ENCODE data around the gene JMJD4. TPM values are rescaled to one million over a fixed set of nuclear protein-coding genes. Genes with fewer than 3 reads are reported as not detected.

Gene JMJD4
- total RNA-seq, 4 donors from 2014 or later: 33.4 to 45.3 (median 40.6) TPM

DNA sequence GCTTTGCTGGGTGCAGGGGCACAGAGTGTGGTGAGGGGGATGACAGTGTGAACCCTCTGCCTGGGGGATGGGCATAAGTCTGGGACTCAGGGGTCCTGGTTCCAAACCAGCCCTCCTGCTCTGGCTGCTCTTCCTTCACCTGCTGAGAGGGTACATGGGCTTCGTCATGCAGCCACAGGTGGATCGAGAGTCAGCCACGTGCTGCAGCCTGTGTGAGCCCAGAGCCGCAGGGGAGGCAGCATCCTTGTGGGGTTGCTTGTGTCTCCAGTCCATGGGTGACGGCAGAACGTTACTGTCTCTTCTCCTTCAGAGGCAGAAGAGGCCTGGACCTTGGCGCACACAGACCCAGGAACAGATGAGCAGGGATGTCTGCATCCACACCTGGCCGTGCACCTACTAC is 12.3 kb upstream of the JMJD4 start:
- Histone ChIP-seq H3K9me3 (no peaks in the 10 kb centered on the region), H3K36me3 (peaks cover 0 to 57% (median 0%) of the 10 kb centered on the region in 3 donors), H3K4me1 (peaks cover 0 to 9% (median 1%) of the 10 kb centered on the region in 4 donors), H3K4me3 (no peak overlapping the region), H3K27me3 (no peaks in the 10 kb centered on the region), H3K27ac (no peak overlapping the region)
- no peak for TF ChIP-seq POLR2A (IDR thresholded peaks at IDR 0.05)
- TF ChIP-seq EP300 (IDR thresholded peaks at IDR 0.05): no peak
- TF ChIP-seq, protein P1, sequence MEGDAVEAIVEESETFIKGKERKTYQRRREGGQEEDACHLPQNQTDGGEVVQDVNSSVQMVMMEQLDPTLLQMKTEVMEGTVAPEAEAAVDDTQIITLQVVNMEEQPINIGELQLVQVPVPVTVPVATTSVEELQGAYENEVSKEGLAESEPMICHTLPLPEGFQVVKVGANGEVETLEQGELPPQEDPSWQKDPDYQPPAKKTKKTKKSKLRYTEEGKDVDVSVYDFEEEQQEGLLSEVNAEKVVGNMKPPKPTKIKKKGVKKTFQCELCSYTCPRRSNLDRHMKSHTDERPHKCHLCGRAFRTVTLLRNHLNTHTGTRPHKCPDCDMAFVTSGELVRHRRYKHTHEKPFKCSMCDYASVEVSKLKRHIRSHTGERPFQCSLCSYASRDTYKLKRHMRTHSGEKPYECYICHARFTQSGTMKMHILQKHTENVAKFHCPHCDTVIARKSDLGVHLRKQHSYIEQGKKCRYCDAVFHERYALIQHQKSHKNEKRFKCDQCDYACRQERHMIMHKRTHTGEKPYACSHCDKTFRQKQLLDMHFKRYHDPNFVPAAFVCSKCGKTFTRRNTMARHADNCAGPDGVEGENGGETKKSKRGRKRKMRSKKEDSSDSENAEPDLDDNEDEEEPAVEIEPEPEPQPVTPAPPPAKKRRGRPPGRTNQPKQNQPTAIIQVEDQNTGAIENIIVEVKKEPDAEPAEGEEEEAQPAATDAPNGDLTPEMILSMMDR (IDR thresholded peaks at IDR 0.05): no peak
- DNase-seq (ENCODE audit: low spot score in 2 of 2): no peak
- 77 to 97% methylated on average over 5 to 8 of the region's 8 CpGs for WGBS, 2 donors

DNA sequence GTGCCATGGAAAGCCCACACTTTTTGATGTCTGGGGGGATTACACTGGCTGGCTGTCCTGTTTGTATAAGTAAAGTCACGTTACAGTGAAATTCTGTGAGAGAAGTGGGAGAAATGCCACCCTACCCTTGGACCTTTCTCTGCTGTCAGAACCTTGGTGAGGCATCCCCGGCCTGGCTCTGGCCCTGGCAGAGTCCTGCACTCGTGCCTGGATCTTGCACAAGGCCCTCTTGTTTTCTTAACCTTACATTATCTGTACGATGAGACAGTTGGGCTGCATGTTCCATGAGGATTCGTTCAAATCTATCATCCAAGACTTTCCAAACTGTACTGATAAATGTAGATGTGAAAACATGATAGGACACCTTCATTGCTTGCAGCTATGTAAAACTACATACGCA is 11.6 kb upstream of the JMJD4 start:
- no peaks in the 10 kb centered on the region for H3K27me3 ChIP-seq
- H3K4me3 ChIP-seq: no peak overlapping the region
- no peak overlapping the region for H3K27ac ChIP-seq
- TF ChIP-seq EP300 (IDR thresholded peaks at IDR 0.05) (no peak), POLR2A (IDR thresholded peaks at IDR 0.05) (no peak)
- TF ChIP-seq, protein P1 (IDR thresholded peaks at IDR 0.05): no peak
- WGBS, 2 donors: 77 to 79% methylated on average over 6 of the region's 6 CpGs
- peaks cover 0 to 57% (median 0%) of the 10 kb centered on the region in 3 donors for H3K36me3 ChIP-seq
- peaks cover 0 to 12% (median 1%) of the 10 kb centered on the region in 4 donors for H3K4me1 ChIP-seq
- DNase-seq (ENCODE audit: low spot score in 2 of 2): no peak
- no peaks in the 10 kb centered on the region for H3K9me3 ChIP-seq

DNA sequence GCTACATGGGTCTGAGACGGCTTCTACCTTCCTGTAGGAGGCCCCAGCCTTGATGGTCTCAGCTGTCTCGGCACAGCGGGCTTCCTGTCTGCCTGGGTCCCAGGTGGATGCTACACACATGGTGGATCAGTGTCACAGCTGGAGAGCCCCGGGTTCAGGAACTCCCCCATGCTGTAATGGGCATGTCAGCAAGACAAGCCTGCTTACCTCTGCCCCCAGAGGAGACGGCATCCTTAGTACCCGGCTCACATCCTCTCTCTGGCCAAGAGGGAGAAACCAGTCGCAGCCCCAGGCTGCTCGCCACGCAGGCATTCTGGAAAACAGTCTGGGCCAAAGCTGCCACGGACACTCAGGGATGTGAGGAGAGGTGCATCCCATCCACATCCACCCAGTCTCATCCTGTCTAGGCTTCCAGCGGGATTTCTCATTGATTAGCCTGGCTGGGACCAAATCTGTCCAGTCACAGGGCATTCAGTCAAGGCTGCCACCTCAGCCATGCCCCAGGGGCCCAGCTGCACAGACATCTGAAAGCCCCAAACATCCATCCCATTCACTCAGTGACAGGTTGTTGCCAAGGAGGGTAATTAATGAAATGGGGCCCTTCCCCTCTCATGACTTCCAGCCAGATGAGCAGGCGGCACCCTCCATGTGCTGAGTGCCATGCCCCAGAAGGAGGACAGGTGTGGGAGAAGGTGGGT is 10.6 kb upstream of the JMJD4 start:
- Histone ChIP-seq H3K27me3 (no peaks in the 10 kb centered on the region), H3K36me3 (peaks cover 0 to 49% (median 0%) of the 10 kb centered on the region in 3 donors), H3K9me3 (no peaks in the 10 kb centered on the region), H3K4me3 (no peak overlapping the region), H3K4me1 (peaks cover 0 to 20% (median 1%) of the 10 kb centered on the region in 4 donors), H3K27ac (no peak overlapping the region)
- no peak for DNase-seq (ENCODE audit: low spot score in 2 of 2)
- no peak for TF ChIP-seq POLR2A (IDR thresholded peaks at IDR 0.05)
- WGBS, 2 donors: 83 to 93% methylated on average over 6 to 12 of the region's 12 CpGs

DNA sequence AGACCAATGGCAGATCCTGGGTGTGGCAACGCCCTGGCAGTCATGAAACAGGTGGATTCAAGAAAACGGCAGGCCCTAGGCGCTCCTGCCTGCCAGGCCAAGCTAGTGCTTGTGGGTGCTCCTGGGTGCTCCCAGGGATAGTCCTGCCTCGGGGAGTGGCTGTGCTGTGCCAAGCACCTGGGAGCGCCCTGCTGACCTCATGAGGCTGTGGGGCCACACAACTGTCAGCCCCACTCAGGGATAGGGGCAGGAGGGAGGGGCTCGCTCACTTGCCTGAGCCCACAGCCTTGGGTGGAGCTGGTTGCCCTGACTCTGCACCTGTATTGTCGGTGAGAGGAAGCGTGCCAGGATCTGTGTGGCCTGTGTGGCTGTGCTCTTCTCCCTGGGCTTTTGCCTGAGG is 9.6 kb upstream of the JMJD4 start:
- peaks cover 0 to 21% (median 1%) of the 10 kb centered on the region in 4 donors for H3K4me1 ChIP-seq
- 81 to 83% methylated on average over 7 to 8 of the region's 8 CpGs for WGBS, 2 donors

DNA sequence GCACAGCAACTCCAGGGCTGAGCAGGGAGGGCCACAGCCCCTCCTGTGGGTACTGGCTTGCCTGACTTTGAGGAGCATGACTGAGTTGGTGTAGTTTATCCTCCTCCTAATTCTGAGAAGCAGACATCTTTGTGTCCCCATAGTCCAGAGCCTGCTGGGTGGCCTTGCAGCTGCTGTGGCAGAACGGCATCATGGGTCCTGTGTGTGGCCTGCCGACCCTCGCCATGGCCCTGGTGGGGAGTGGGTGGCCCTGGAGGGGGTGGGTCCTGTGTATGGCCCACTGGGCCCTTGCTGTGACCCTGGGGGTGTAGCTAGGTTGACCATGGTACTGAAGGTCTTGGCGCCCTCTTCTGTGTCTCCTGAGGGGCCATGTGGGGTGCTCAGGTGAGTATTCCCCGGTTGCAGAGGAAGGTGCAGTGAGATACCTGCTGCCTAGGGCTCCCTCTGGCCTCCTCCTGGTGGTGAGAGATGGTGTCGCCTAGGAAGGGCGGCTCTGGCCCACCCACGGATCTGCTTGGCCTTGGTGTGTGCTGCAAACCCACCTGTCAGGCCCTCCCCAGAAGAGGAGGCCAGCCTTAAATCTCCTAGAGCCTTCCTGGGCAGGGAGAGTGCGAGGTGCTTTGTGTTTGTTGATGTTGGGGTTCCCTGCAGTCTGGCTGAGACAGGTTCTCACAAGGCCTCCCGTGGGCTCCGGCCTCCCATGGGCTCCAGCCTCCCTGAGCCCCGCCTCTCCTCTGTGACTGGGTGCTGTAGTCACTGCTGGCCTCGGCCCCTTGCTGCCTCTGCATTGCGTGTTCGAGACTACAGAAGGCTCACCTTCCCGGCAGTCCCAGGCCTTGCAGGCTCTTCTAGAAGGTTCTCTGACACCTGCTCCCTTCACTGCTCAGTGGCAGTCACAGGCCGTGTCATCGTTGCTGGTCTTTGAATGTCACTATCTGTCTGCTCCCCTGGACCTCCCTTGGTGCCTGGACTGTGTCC is 7.9 kb upstream of the JMJD4 start:
- Histone ChIP-seq H3K4me3 (no peak overlapping the region), H3K9me3 (no peaks in the 10 kb centered on the region), H3K4me1 (peaks cover 0 to 22% (median under 1%) of the 10 kb centered on the region in 4 donors), H3K27me3 (no peaks in the 10 kb centered on the region), H3K27ac (no peak overlapping the region), H3K36me3 (peaks cover 0 to 29% (median 0%) of the 10 kb centered on the region in 3 donors)
- TF ChIP-seq EP300 (IDR thresholded peaks at IDR 0.05): no peak
- no peak for TF ChIP-seq POLR2A (IDR thresholded peaks at IDR 0.05)
- TF ChIP-seq, protein P1 (IDR thresholded peaks at IDR 0.05): no peak
- WGBS, 2 donors: 86 to 89% methylated on average over 16 to 18 of the region's 18 CpGs
- DNase-seq (ENCODE audit: low spot score in 2 of 2): no peak

More for the DNA sequence above, 9.6 kb upstream of the JMJD4 start:
- H3K9me3 ChIP-seq: no peaks in the 10 kb centered on the region
- TF ChIP-seq POLR2A (IDR thresholded peaks at IDR 0.05) (no peak), EP300 (IDR thresholded peaks at IDR 0.05) (no peak)
- TF ChIP-seq, protein P1 (IDR thresholded peaks at IDR 0.05): no peak
- no peak for DNase-seq (ENCODE audit: low spot score in 2 of 2)
- H3K36me3 ChIP-seq: peaks cover 0 to 43% (median 0%) of the 10 kb centered on the region in 3 donors
- H3K27me3 ChIP-seq: no peaks in the 10 kb centered on the region
- no peak overlapping the region for H3K27ac ChIP-seq
- H3K4me3 ChIP-seq: no peak overlapping the region

Measured in tibial nerve (tissue), 4 donors.